ENCODE data around the gene KATNAL1. TPM values are rescaled to one million over a fixed set of nuclear protein-coding genes. Genes with fewer than 3 reads are reported as not detected.

KATNAL1 gene
- total and polyA plus RNA-seq, 4 donors: 2.4 to 20.5 (median 9.3) TPM

- TF ChIP-seq, protein P1, sequence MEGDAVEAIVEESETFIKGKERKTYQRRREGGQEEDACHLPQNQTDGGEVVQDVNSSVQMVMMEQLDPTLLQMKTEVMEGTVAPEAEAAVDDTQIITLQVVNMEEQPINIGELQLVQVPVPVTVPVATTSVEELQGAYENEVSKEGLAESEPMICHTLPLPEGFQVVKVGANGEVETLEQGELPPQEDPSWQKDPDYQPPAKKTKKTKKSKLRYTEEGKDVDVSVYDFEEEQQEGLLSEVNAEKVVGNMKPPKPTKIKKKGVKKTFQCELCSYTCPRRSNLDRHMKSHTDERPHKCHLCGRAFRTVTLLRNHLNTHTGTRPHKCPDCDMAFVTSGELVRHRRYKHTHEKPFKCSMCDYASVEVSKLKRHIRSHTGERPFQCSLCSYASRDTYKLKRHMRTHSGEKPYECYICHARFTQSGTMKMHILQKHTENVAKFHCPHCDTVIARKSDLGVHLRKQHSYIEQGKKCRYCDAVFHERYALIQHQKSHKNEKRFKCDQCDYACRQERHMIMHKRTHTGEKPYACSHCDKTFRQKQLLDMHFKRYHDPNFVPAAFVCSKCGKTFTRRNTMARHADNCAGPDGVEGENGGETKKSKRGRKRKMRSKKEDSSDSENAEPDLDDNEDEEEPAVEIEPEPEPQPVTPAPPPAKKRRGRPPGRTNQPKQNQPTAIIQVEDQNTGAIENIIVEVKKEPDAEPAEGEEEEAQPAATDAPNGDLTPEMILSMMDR (IDR thresholded peaks at IDR 0.05; ENCODE audit: control extremely low read depth, extremely low read depth): no peak
- H3K9me3 ChIP-seq (ENCODE audit: control insufficient read depth in 4 of 4, insufficient read depth in 3 of 4, low read length in 3 of 4): peaks cover 0 to 2% (median 0%) of the 10 kb centered on the region in 4 donors
- H3K36me3 ChIP-seq (ENCODE audit: control insufficient read depth in 4 of 4, insufficient read depth in 4 of 4, low read length in 4 of 4): no peaks in the 10 kb centered on the region
- no peak overlapping the region for H3K27ac ChIP-seq (ENCODE audit: low read depth in 1 of 2, low read length in 1 of 2)
- H3K9ac ChIP-seq (ENCODE audit: insufficient read depth in 1 of 2, low read length in 2 of 2): no peak overlapping the region
- H3K4me3 ChIP-seq: no peak overlapping the region
- DNase-seq (peak in 1 of 3 donors; percentile 38), ATAC-seq (ENCODE audit: insufficient read depth, low FRiP score) (no peak)
- H3K4me1 ChIP-seq (ENCODE audit: control insufficient read depth in 5 of 5, insufficient read depth in 5 of 5, low read length in 5 of 5): peaks cover 0 to 4% (median 0%) of the 10 kb centered on the region in 5 donors
- WGBS, 2 donors: 74 to 89% methylated on average over 11 of the region's 11 CpGs
- no peaks in the 10 kb centered on the region for H3K27me3 ChIP-seq (ENCODE audit: control insufficient read depth in 3 of 3, insufficient read depth in 3 of 3, low read length in 2 of 3)
Observed at GRCh38 chr13:30165796-30166195, 141.6 kb downstream of the KATNAL1 start.

DNA sequence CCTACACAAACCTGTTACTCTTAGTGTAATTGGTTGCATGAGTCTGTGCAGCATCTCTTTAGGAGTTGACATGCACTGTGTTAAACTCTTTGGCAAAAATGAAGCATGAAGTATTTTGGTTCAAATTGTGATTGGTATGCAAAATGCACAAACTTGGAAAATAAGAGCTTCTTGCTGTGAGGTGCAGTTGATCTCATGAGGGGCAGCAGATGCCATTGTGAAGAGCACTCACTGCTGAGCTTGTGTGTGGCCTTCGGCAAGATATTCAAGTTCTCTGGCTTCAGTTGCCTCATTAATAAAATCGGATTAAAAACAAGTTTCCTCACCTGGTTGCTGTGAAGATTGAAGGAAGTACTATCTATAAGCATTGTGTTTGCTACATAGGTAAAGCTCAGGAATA lies 142.3 kb downstream of the KATNAL1 start:
- Histone ChIP-seq H3K9ac (ENCODE audit: insufficient read depth in 1 of 2, low read length in 2 of 2) (no peak overlapping the region), H3K9me3 (ENCODE audit: control insufficient read depth in 4 of 4, insufficient read depth in 3 of 4, low read length in 3 of 4) (peaks cover 0 to 2% (median 0%) of the 10 kb centered on the region in 4 donors), H3K36me3 (ENCODE audit: control insufficient read depth in 4 of 4, insufficient read depth in 4 of 4, low read length in 4 of 4) (no peaks in the 10 kb centered on the region), H3K27me3 (ENCODE audit: control insufficient read depth in 3 of 3, insufficient read depth in 3 of 3, low read length in 2 of 3) (no peaks in the 10 kb centered on the region), H3K4me1 (ENCODE audit: control insufficient read depth in 5 of 5, insufficient read depth in 5 of 5, low read length in 5 of 5) (peaks cover 0 to 4% (median 0%) of the 10 kb centered on the region in 5 donors), H3K27ac (ENCODE audit: low read depth in 1 of 2, low read length in 1 of 2) (no peak overlapping the region), H3K4me3 (no peak overlapping the region)
- no peak for DNase-seq
- no peak for ATAC-seq (ENCODE audit: insufficient read depth, low FRiP score)
- WGBS, 2 donors: 83 to 91% methylated on average over 2 of the region's 2 CpGs
- TF ChIP-seq, protein P1 (IDR thresholded peaks at IDR 0.05; ENCODE audit: control extremely low read depth, extremely low read depth): no peak

DNA sequence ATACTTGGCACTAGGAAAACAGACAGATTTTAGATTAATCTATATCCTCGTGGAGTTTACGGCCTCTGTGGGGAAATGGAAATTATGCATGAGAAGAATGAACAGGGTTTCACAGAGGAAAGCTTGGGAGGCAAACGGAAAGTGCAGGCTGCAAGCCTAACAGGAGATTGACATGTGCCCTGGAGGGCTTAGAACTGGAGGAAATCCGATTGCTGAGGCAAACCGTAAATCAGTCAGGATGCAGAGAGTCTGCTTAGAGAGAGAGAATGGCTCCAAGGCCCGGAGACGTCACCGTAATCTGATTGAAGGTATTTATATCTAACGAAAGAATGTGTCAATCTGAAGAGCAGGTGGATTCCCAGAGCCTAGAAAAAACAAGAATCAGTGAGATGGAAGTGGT lies 143.2 kb downstream of the KATNAL1 start:
- DNase-seq (no peak), ATAC-seq (ENCODE audit: insufficient read depth, low FRiP score) (no peak)
- WGBS, 2 donors: 29 to 42% methylated on average over 9 of the region's 9 CpGs
- H3K27me3 ChIP-seq (ENCODE audit: control insufficient read depth in 3 of 3, insufficient read depth in 3 of 3, low read length in 2 of 3): no peaks in the 10 kb centered on the region
- no peak overlapping the region for H3K4me3 ChIP-seq
- TF ChIP-seq, protein P1 (IDR thresholded peaks at IDR 0.05; ENCODE audit: control extremely low read depth, extremely low read depth): no peak
- H3K36me3 ChIP-seq (ENCODE audit: control insufficient read depth in 4 of 4, insufficient read depth in 4 of 4, low read length in 4 of 4): no peaks in the 10 kb centered on the region
- H3K27ac ChIP-seq (ENCODE audit: low read depth in 1 of 2, low read length in 1 of 2): no peak overlapping the region
- H3K9me3 ChIP-seq (ENCODE audit: control insufficient read depth in 4 of 4, insufficient read depth in 3 of 4, low read length in 3 of 4): peaks cover 0 to 2% (median 0%) of the 10 kb centered on the region in 4 donors
- peaks cover 0 to 4% (median 0%) of the 10 kb centered on the region in 5 donors for H3K4me1 ChIP-seq (ENCODE audit: control insufficient read depth in 5 of 5, insufficient read depth in 5 of 5, low read length in 5 of 5)
- no peak overlapping the region for H3K9ac ChIP-seq (ENCODE audit: insufficient read depth in 1 of 2, low read length in 2 of 2)

- Histone ChIP-seq H3K4me1 (ENCODE audit: control insufficient read depth in 5 of 5, insufficient read depth in 5 of 5, low read length in 5 of 5) (peaks cover 0 to 4% (median 0%) of the 10 kb centered on the region in 5 donors), H3K36me3 (ENCODE audit: control insufficient read depth in 4 of 4, insufficient read depth in 4 of 4, low read length in 4 of 4) (no peaks in the 10 kb centered on the region), H3K27me3 (ENCODE audit: control insufficient read depth in 3 of 3, insufficient read depth in 3 of 3, low read length in 2 of 3) (no peaks in the 10 kb centered on the region), H3K27ac (ENCODE audit: low read depth in 1 of 2, low read length in 1 of 2) (no peak overlapping the region), H3K4me3 (no peak overlapping the region), H3K9ac (ENCODE audit: insufficient read depth in 1 of 2, low read length in 2 of 2) (no peak overlapping the region), H3K9me3 (ENCODE audit: control insufficient read depth in 4 of 4, insufficient read depth in 3 of 4, low read length in 3 of 4) (peaks cover 0 to 2% (median 0%) of the 10 kb centered on the region in 4 donors)
- WGBS, 2 donors: 96 to 98% methylated on average over 2 of the region's 2 CpGs
- TF ChIP-seq, protein P1 (IDR thresholded peaks at IDR 0.05; ENCODE audit: control extremely low read depth, extremely low read depth): no peak
- ATAC-seq (ENCODE audit: insufficient read depth, low FRiP score) (no peak), DNase-seq (no peak)
Observed at GRCh38 chr13:30163441-30163840, 143.9 kb downstream of the KATNAL1 start.

Measured in lung (tissue), 12 donors.